Nephron (organoid): Measurements from ENCODE around the gene PDE4D.

Experiments used
- H3K27ac Mint-ChIP-seq, 3 experiments: 2 replicates each; pipeline ENCODE4 v1.8.0; 2020; ENCODE audit warnings: mixed read lengths in 3 of 3, mild to moderate bottlenecking in 2 of 3, moderate library complexity in 1 of 3
- H3K27me3 Mint-ChIP-seq: 2 replicates; pipeline ENCODE4 v1.8.0; 2021; ENCODE audit warnings: low read depth, mild to moderate bottlenecking, moderate library complexity, mixed read lengths
- H3K36me3 Mint-ChIP-seq: 2 replicates; pipeline ENCODE4 v1.8.0; 2020; ENCODE audit warnings: low read depth, mixed read lengths
- H3K4me1 Mint-ChIP-seq: 2 replicates; pipeline ENCODE4 v1.8.0; 2020; ENCODE audit warnings: mixed read lengths
- H3K4me3 Mint-ChIP-seq, 3 experiments: 2 replicates each; pipeline ENCODE4 v1.8.0; 2020; ENCODE audit warnings: mild to moderate bottlenecking in 3 of 3, mixed read lengths in 3 of 3, moderate library complexity in 2 of 3
- H3K9me3 Mint-ChIP-seq: 2 replicates; pipeline ENCODE4 v1.8.0; 2020; ENCODE audit warnings: mixed read lengths
- CTCF ChIP-seq, 3 experiments: fragments of 200-600 bp; sonication (generic); IDR thresholded peaks; one replicate each; pipeline ENCODE4 v1.5.0; 2021; ENCODE audit warnings: antibody characterized with exemption in 3 of 3; ENCODE audit not compliant: unreplicated experiment in 3 of 3

The PDE4D gene

GRCh38 chr5:59439303-59439702, 454.2 kb downstream of the PDE4D start:
- Mint-ChIP-seq H3K4me1 (peaks cover 37% of the 10 kb centered on the region), H3K4me3 (no peak overlapping the region), H3K27me3 (no peaks in the 10 kb centered on the region), H3K36me3 (no peaks in the 10 kb centered on the region), H3K27ac (no peak overlapping the region), H3K9me3 (no peaks in the 10 kb centered on the region)
- no peak for TF ChIP-seq CTCF (IDR thresholded peaks at IDR 0.05; ENCODE audit: unreplicated experiment in 3 of 3)

- Mint-ChIP-seq H3K9me3 (no peaks in the 10 kb centered on the region), H3K4me3 (no peak overlapping the region), H3K36me3 (no peaks in the 10 kb centered on the region), H3K4me1 (peaks cover 37% of the 10 kb centered on the region), H3K27me3 (no peaks in the 10 kb centered on the region), H3K27ac (peak overlapping the region in 1 of 3 experiments; percentile 76)
- TF ChIP-seq CTCF (IDR thresholded peaks at IDR 0.05; ENCODE audit: unreplicated experiment in 3 of 3), result no peak
Measured at GRCh38 chr5:59437176-59437575, 456.4 kb downstream of the PDE4D start.

GRCh38 chr5:59436364-59437148, 457.0 kb downstream of the PDE4D start:
- Mint-ChIP-seq H3K4me1 (peaks cover 37% of the 10 kb centered on the region), H3K27ac (peak overlapping the region in 1 of 3 experiments; percentile 76), H3K36me3 (no peaks in the 10 kb centered on the region), H3K27me3 (no peaks in the 10 kb centered on the region), H3K9me3 (no peaks in the 10 kb centered on the region), H3K4me3 (no peak overlapping the region)
- TF ChIP-seq CTCF (IDR thresholded peaks at IDR 0.05; ENCODE audit: unreplicated experiment in 3 of 3), result no peak

- no peaks in the 10 kb centered on the region for H3K36me3 Mint-ChIP-seq
- H3K4me3 Mint-ChIP-seq, result no peak overlapping the region
- no peak for TF ChIP-seq CTCF (IDR thresholded peaks at IDR 0.05; ENCODE audit: unreplicated experiment in 3 of 3)
- H3K4me1 Mint-ChIP-seq, result peaks cover 31% of the 10 kb centered on the region
- H3K27ac Mint-ChIP-seq, result peak overlapping the region in 2 of 3 experiments; percentile 7 to 72
- H3K27me3 Mint-ChIP-seq, result no peaks in the 10 kb centered on the region
- no peaks in the 10 kb centered on the region for H3K9me3 Mint-ChIP-seq
Measured at GRCh38 chr5:59433174-59433573, 460.4 kb downstream of the PDE4D start.

- no peak for TF ChIP-seq CTCF (IDR thresholded peaks at IDR 0.05; ENCODE audit: unreplicated experiment in 3 of 3)
- Mint-ChIP-seq H3K27me3 (no peaks in the 10 kb centered on the region), H3K4me3 (no peak overlapping the region), H3K36me3 (no peaks in the 10 kb centered on the region), H3K27ac (peak overlapping the region; percentile 63 to 81 (median 66)), H3K4me1 (peaks cover 4% of the 10 kb centered on the region), H3K9me3 (no peaks in the 10 kb centered on the region)
Measured at GRCh38 chr5:59430066-59430685, 463.4 kb downstream of the PDE4D start.
